ENCODE measurements around the gene PSMG4. TPM values are rescaled to one million over a fixed set of nuclear protein-coding genes. Genes with fewer than 3 reads are reported as not detected.

Gene PSMG4
- polyA plus RNA-seq, 2 of the 4 experiments (the other 2 are of a cell fraction), result 15.0 to 21.9 TPM

GRCh38 chr6:3281631-3282475, 23.1 kb downstream of the PSMG4 start:
- ChIA-PET POLR2A (interaction anchor here (0.7 kb wide), 1 partner anchor 451 kb away, joined by 3 read pairs; no protein-coding TSS in a partner anchor), CTCF (interaction anchor here (0.9 to 17.5 kb wide), 8 partner anchors 14 to 567 kb away, joined by 3 to 186 read pairs (median 4); partner anchors contain the start of gene FAM50B)
- FAIRE-seq (no peak), ATAC-seq (peak; percentile 48 to 66; a peak in 5 of 6 replicates), DNase-seq (ENCODE audit: low read depth in 1 of 2, low spot score in 1 of 2) (peak; percentile 21 to 47)
- Histone ChIP-seq H3K4me1 (peaks cover 18% of the 10 kb centered on the region), H3K4me3 (no peak overlapping the region), H3K9me3 (no peaks in the 10 kb centered on the region), H3K27ac (peak overlapping the region in 1 of 2 experiments; percentile 53; a peak in 3 of 6 replicates), H3K4me2 (no peak overlapping the region)
- no peak for TF ChIP-seq CTCF (IDR thresholded peaks at IDR 0.05)
- TF ChIP-seq RAD21 (conservative IDR thresholded peaks at IDR 0.05 in 1 of 2, IDR thresholded peaks at IDR 0.05 in 1 of 2), result peak in 1 of 2 experiments; percentile 19; a peak in 2 of 5 replicates
- WGBS (ENCODE audit: missing lambda C conversion rate), result 66% methylated on average over 13 of the region's 13 CpGs

GRCh38 chr6:3282476-3283236, 23.9 kb downstream of the PSMG4 start:
- no peak for ATAC-seq
- TF ChIP-seq SMC3 (IDR thresholded peaks at IDR 0.05) (no peak), EHMT2 (IDR thresholded peaks at IDR 0.05; ENCODE audit: low read depth) (no peak), POLR2A (IDR thresholded peaks at IDR 0.05; ENCODE audit: low read length) (no peak), CHD4 (IDR thresholded peaks at IDR 0.05; ENCODE audit: borderline replicate concordance) (no peak), RCOR1 (IDR thresholded peaks at IDR 0.05; ENCODE audit: low read depth, low read length) (no peak), TFCP2L1 (CRISPR knock-in tag; IDR thresholded peaks at IDR 0.05) (no peak), PHF8 (IDR thresholded peaks at IDR 0.05; ENCODE audit: borderline replicate concordance, low read depth) (no peak)
- no peak for DNase-seq (ENCODE audit: low read depth in 1 of 2, low spot score in 1 of 2)
- WGBS (ENCODE audit: missing lambda C conversion rate), result 93% methylated on average over 20 of the region's 20 CpGs
- H3K4me1 ChIP-seq, result peaks cover 18% of the 10 kb centered on the region
- no peak overlapping the region for H3K4me3 ChIP-seq
- H3K4me2 ChIP-seq, result no peak overlapping the region
- POLR2A ChIA-PET, result interaction anchor here (0.7 kb wide), 1 partner anchor 450 kb away, joined by 3 read pairs; no protein-coding TSS in a partner anchor
- H3K9me3 ChIP-seq, result no peaks in the 10 kb centered on the region
- CTCF ChIA-PET, result interaction anchor here (0.9 to 17.5 kb wide), 8 partner anchors 13 to 695 kb away, joined by 3 to 186 read pairs (median 4); partner anchors contain the start of gene FAM50B
- no peak for FAIRE-seq
- no peak overlapping the region for H3K27ac ChIP-seq

- POLR2A ChIA-PET, result no interaction called here
- Histone ChIP-seq H3K27ac (no peak overlapping the region), H3K4me1 (peaks cover 18% of the 10 kb centered on the region), H3K4me2 (no peak overlapping the region), H3K9me3 (no peaks in the 10 kb centered on the region), H3K4me3 (no peak overlapping the region)
- 93% methylated on average over 8 of the region's 10 CpGs for WGBS (ENCODE audit: missing lambda C conversion rate)
- CTCF ChIA-PET, result interaction anchor here (0.6 to 17.5 kb wide), 7 partner anchors 13 to 713 kb away, joined by 3 to 186 read pairs (median 3); no protein-coding TSS in a partner anchor
- no peak for DNase-seq (ENCODE audit: low read depth in 1 of 2, low spot score in 1 of 2)
- no peak for ATAC-seq
- TF ChIP-seq PHF8 (IDR thresholded peaks at IDR 0.05; ENCODE audit: borderline replicate concordance, low read depth) (no peak), CHD2 (IDR thresholded peaks at IDR 0.05; ENCODE audit: low read length, partially characterized antibody) (no peak), POLR2AphosphoS2 (conservative IDR thresholded peaks at IDR 0.05; ENCODE audit: low read length) (no peak), RFX5 (IDR thresholded peaks at IDR 0.05) (no peak), KDM5A (IDR thresholded peaks at IDR 0.05) (no peak), MAFK (IDR thresholded peaks at IDR 0.05; ENCODE audit: partially characterized antibody) (no peak), GATA3 (IDR thresholded peaks at IDR 0.05; ENCODE audit: borderline replicate concordance) (no peak)
- TF ChIP-seq, protein P1, sequence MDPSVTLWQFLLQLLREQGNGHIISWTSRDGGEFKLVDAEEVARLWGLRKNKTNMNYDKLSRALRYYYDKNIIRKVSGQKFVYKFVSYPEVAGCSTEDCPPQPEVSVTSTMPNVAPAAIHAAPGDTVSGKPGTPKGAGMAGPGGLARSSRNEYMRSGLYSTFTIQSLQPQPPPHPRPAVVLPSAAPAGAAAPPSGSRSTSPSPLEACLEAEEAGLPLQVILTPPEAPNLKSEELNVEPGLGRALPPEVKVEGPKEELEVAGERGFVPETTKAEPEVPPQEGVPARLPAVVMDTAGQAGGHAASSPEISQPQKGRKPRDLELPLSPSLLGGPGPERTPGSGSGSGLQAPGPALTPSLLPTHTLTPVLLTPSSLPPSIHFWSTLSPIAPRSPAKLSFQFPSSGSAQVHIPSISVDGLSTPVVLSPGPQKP (IDR thresholded peaks at IDR 0.05; ENCODE audit: low read depth, low read length), result no peak
- no peak for FAIRE-seq
Measured at GRCh38 chr6:3283241-3283640, 24.5 kb downstream of the PSMG4 start.

Data from A549 (cell line).